T1000 (cell line): ENCODE data around the gene CCDC61.

ENCODE experiments used
- DNase-seq: peaks from one replicate; lab custom pipeline; 2025; ENCODE audit warnings: mixed read lengths; lab: John Stamatoyannopoulos, UW

CCDC61 gene

DNA sequence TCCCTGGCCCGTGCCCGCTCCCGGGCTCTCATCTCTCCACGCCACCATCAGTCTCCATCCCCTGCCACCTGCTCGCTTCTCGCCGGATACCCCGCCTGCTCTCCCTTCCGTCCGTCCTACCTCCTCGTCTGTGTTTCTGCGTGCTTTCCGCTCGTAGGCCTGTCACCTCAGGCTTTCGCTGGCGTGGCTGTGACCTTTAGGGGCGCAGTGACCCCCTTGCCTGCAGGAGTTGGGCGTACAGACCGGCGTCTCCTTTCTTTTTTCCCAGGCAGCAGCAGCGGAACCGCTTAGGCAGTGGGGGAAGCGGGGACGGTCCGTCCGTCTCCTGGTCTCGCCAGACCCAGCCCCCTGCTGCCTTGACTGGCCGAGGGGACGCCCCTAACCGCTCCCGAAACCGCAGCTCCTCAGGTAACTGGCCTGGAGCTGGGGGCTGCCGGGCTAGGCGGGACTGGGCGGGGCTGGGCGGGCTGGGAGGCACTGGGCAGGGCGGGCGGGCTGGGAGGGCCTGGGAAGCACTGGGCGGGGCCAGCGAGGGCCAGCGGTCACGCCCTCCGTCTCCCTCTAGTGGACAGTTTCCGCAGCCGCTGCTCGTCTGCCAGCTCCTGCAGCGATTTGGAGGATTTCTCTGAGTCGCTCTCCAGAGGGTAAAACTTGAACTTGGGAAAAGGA, 21.3 kb downstream of the CCDC61 start:
- peak; percentile 76 for DNase-seq

GRCh38 chr19:46017095-46017429, 21.8 kb downstream of the CCDC61 start:
- no peak for DNase-seq

DNA sequence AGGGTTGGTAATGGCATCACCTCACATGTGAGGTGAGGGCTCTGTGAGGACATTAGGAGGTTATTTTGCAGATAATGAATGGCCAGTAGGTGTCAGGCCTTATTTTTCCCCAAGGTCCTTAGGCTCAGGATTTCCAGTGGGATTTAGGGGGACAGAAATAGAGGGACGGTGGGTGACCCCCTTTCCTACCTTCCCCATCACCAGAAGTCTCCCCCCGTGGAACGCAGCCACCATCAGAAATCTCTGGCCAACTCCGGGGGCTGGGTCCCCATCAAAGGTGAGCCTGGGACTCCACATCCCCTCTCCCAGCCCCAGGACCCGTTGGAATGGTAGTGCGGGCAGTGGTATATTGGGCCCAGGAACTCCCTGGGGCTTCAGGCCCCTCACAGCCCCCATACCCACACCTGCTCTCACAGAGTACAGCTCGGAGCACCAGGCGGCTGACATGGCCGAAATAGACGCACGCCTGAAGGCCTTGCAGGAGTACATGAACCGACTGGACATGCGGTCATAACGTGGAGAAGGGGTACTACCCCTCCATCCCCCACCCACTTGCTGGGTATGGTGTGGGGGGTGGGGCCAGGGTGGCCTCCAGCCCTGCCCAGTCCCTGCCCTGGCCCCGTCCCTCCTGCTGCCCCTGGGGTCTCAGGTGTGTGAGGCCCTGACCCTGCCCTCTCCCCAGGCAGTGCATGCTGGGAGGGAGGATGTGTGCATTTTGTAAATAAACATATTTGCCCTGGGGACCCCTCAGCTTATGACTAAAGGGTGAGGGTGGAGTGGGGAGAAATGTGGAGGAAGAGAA, 22.8 kb downstream of the CCDC61 start:
- no peak for DNase-seq

GRCh38 chr19:46018729-46019251, 23.5 kb downstream of the CCDC61 start:
- DNase-seq, result no peak

- no peak for DNase-seq
These were observed 24.0 kb downstream of the CCDC61 start for GRCh38 chr19:46019270-46019669.

DNA sequence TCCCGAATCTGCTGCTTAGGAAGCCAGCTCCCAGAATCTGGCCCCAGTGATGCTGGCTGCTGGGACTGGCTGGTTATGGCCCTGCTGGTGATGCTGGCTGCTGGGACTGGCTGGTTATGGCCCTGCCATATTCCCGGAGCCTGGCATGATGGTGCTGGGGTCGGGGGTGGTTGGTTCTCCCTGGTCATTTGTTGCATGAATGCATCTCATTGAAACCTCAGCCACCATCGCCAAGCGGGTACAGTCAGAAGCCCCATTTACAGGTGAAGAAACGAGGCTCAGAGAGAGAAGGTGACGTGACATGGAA, 25.5 kb downstream of the CCDC61 start:
- no peak for DNase-seq

- no peak for DNase-seq
These were observed 26.3 kb downstream of the CCDC61 start for GRCh38 chr19:46021531-46022041.

- no peak for DNase-seq
These were observed 26.8 kb downstream of the CCDC61 start for GRCh38 chr19:46022061-46022430.

GRCh38 chr19:46022431-46023310, 27.4 kb downstream of the CCDC61 start, which contains the start of gene PGLYRP1:
TSS of gene PGLYRP1 (minus strand) at chr19:46023053. CDS start at chr19:46023021, 32 bp downstream.
- DNase-seq, result no peak

DNA sequence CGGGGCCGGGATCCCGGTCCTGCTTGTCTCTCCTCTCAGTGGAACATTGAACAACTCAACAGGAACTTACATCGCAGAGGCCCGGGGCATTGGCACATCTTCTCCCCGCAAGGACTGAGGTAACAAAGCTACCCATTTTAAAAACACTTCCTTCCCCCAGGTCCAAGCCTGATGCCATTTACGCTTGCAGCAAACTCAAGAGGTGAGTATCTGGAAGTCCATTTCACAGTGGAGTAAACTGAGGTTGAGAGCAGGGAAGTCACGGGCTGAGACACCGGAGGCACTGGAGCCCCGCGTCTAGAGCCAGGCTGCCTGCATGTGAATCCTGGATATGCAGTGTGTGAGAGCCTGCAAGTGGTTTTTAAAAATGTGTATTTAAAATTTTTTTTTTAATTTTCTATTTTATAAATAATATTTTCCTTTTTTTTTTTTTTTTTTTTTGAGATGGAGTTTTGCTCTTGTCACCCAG, 28.1 kb downstream of the CCDC61 start:
- no peak for DNase-seq

- no peak for DNase-seq
These were observed 30.6 kb downstream of the CCDC61 start for GRCh38 chr19:46025835-46026234.

DNA sequence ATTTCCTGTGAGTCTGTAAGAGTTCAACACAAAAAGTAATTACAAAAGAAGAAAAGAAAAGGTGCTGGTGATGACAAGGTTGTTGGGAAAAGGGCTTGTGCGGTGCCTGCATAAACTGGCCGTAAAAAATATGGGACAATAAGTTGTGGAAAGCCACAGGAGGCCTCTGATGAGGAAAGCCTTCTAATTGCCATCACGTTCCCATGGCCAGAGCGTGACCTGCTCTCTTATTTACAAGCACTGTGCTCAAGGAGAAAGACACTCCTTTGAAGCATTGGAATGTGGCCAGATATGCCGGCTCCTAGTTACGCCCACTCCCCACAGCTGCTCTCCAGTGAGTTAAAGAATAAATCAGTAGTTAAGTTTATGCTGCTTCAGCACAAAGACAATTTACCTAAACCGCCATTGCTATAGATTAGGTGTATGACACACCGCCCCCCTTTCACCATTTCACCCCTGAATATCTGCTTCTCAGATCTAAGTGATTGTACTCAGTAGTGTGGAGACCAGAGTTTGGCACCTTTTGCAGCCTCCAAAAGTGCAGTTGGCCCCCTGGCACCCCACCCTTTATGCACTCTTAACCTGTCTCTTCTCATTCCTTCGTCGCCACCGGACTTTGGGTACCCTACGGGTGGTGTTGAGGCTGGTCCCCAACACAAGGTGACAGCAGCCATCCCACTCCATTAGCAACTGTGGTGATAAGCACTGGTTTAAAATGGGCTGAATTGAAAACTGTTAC, 35.7 kb downstream of the CCDC61 start:
- no peak for DNase-seq

- DNase-seq, result no peak
These were observed 36.7 kb downstream of the CCDC61 start for GRCh38 chr19:46031781-46032596.

GRCh38 chr19:46032597-46033025, 37.3 kb downstream of the CCDC61 start:
- no peak for DNase-seq

GRCh38 chr19:46033401-46033800, 38.1 kb downstream of the CCDC61 start:
- no peak for DNase-seq

DNA sequence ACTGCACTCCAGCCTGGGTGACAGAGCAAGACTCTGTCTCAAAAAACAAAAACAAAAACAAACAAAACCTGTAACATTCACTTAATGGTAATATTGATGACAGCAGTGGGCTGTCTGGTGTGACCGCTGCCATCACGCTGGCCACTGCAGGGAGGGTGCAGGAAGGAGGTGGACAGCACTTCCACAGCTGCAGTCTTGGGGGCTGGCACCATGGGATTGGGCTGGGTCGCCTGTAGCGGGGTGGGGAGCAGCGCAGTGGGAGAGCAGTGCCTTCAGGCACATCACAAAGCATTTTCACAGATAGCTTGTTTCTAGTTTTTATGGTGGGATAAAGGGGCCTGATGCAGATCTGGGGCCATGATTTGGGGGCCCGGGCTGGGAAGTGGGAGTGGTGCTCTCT, 40.3 kb downstream of the CCDC61 start:
- no peak for DNase-seq

- DNase-seq, result no peak
These were observed 40.9 kb downstream of the CCDC61 start for GRCh38 chr19:46035986-46036743.

GRCh38 chr19:46036744-46037128, 41.5 kb downstream of the CCDC61 start:
- DNase-seq, result no peak

- no peak for DNase-seq
These were observed 44.9 kb downstream of the CCDC61 start for GRCh38 chr19:46040125-46040524.

GRCh38 chr19:46040952-46041500, 45.8 kb downstream of the CCDC61 start, which contains the start of gene IGFL4:
TSS of gene IGFL4 (minus strand) at chr19:46041002. CDS start at chr19:46040962, 40 bp downstream.
- no peak for DNase-seq
